GM04503 (cell line): ENCODE results near the gene TMEM150B.
A peak's percentile ranks its signal among the peaks of the same experiment; 100 is the strongest.

Source experiments
- DNase-seq: peaks from one replicate; pipeline ENCODE4 v3.0.0-alpha.2; 2012; ENCODE audit warnings: low read depth

The TMEM150B gene, protein sequence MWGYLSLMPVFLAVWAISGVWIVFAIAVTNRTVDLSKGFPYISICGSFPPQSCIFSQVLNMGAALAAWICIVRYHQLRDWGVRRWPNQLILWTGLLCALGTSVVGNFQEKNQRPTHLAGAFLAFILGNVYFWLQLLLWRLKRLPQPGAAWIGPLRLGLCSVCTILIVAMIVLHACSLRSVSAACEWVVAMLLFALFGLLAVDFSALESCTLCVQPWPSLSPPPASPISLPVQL

DNA sequence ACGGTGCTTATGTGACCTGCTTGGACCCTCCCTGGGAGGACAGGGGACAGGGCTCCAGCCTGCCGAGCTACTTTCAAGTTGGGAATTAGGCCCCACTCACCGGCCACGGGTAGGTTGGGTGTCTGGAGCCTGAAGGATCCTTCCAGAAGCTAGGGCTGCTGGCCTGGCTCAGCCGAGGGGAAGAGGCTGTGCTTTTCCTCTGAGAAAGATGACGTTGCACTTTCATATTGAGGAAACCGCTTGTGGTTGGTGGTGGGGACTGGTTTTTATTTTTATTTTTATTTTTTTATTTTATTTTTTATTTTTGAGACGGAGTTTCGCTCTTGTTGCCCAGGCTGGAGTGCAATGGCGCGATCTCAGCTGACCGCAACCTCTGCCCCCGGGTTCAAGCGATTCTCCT lies at the start of gene TMEM150B:
Gene TMEM150B (minus strand): TSS at position 170 of the 400 bp plus-strand sequence. CDS start 4,305 bp downstream, outside the sequence.
- no peak for DNase-seq

DNA sequence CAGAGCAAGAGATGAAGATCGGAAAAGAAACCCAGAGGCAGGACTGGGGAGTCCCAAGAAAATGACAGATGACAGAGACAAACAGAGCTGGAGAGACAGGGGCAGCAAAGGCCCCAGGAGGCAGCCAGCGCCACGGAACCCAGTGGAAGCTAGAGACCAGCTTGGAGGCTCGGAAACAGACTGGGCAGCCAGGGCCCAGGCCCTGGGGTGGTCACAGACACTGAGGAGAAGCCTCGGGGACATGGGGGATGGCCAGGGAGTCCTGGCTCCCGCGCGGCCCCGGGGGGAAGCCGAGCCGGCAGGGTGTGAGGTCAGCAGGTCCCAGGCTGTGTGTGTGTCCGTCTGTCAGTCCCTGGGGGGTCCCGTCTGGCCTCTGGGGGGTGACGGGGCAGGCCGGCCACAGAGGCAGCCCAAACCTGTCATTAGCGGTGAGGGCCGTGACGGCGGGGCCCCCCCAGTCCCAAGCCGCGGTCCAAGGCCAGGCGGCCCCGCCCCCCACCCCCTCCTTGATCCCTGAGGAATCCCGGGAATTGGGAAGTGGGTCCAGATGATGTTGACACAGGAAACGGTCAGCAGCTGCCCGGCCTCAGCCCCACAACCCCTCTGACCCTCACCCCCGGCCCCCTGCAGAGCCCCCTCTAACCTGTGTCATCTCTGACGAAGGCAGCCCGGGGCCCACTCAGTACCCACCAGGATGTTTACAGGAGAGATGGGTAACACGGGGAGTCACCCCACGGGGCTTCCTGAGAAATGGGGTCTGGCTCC lies 49.0 kb upstream of the TMEM150B start:
- DNase-seq, result no peak

DNA sequence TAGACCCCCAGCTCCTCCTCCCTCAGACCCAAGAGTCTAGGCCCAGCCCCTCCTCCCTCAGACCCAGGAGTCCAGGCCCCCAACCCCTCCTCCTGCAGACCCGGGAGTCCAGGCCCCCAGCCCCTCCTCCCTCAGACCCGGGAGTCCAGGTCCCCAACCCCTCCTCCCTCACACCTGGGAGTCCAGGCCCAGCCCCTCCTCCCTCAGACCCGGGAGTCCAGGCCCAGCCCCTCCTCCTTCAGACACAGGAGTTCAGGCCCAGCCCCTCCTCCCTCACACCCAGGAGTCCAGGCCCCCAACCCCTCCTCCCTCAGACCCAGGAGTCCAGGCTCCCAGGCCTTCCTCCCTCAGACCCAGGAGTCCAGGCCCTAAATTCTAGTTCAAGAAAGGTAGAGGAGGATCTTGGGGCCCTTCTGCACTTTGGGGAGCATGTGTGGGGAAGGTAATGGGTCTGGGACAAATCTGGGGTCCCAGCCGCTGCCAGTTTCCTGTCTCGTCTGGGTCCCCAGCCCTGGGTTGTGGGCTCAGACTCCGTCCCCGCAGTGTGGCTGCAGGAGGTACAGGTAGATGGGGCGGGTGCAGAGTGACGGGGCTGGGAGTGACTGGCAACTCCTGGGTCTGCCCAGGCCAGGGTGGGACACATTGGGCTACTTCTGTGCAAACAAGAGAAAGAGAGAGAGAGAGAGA lies 48.3 kb upstream of the TMEM150B start:
- no peak for DNase-seq

DNA sequence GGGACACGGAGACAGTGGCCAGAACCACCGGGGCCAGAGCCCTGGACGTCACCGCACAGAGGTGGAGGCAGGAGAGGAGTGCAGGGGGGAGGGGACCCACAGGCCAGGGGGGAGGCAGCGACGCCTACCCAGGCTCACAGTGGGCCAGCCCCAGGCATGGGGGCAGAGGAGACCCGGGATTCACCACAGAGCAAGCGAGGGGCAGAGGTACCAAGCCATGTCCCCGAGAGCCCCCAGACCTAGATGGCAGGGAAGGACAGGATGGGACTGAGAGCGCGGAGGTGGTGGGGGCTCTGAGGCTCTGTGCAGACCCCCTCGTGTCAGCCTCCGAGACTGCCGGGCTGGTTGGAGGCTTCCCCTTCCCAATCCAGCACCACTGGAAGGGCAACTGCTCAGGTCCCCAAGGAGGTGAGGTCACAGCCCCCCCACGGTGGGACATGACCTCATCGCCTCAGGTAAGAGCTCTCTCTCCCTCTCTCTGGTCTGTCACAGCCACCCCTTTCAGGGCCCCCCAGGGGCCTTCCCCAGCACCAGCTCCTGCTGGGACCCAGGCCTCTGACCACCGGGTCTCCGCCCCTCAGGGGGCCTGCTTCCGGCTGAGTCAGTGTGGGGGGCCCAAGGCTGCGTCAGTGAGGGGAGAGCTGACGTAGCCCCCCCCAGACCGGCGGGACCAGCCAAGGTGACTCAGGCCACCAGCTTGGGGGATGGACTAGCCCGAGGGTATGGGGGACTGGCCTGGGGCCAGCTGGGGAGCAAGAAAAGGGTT lies 47.4 kb upstream of the TMEM150B start:
- no peak for DNase-seq

DNA sequence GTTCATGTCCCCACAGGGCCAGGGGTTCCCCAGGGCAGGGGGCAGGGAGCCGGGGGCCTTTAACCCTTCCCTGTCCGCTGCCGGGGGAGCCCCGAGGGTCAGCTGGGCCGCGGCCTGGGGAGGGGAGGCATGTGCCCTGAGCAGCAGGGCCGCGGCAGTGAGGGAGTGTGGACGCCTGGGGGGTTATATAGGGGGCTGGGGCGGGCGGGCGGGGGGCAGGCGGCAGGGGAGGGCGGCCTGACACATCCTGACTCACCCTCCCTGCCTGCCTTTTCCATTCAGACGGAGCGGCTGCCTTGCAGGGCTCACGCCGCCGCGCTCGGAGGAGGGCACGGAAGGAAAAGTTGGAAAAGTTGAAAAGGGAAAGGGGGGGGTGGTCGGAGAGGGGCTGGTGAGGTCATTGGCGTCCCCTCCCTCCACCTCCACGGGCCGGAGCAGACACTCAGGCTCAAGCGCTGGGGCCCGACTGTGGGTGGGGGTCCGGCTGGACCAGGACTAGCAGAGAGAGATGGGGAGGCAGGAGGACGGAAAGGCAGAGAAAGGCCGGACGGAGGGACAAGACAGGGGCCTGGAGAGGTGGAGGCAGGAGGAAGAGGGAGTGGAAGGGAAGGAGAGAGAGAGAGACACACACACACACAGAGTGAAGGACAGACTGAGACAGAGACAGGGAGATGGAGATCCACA lies 45.3 kb upstream of the TMEM150B start, which contains the start of gene IL11:
Gene IL11 (minus strand): TSS at position 159 of the 684 bp plus-strand sequence. CDS start 153 bp downstream, at position 6.
- no peak for DNase-seq

DNA sequence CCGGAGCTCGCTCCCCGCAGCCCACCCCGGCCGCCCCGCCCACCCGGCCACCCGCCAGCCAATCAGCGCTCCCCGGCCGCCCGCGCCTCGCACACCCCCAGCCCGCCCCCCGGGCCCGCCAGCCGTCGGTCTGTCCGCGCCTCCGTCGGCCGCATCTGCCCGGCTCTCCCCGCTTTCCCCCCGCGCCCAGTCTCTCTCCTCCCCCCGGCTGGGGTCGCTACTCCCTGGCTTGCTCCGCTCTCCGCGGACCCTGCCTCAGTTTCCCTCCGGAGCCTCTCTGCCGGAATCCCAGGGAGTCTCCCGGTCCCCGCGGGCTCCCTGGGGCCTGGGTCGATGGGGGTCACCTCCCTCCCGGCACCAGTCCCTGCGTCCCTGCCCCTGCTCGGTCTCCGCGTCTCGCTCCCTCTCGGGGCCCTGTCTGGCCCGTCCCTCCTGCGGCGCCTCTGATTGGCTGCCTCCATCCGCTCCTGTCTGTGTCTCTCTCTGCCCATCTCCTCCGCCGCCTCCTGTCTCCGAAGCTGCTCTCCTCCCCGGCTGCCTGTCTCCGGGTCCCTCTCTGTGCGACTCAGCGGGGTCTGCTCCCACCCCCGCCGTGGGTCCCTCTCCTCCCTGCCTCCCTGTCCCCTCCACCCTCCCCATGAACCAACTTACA lies 44.6 kb upstream of the TMEM150B start:
- DNase-seq, result peak; percentile 41

DNA sequence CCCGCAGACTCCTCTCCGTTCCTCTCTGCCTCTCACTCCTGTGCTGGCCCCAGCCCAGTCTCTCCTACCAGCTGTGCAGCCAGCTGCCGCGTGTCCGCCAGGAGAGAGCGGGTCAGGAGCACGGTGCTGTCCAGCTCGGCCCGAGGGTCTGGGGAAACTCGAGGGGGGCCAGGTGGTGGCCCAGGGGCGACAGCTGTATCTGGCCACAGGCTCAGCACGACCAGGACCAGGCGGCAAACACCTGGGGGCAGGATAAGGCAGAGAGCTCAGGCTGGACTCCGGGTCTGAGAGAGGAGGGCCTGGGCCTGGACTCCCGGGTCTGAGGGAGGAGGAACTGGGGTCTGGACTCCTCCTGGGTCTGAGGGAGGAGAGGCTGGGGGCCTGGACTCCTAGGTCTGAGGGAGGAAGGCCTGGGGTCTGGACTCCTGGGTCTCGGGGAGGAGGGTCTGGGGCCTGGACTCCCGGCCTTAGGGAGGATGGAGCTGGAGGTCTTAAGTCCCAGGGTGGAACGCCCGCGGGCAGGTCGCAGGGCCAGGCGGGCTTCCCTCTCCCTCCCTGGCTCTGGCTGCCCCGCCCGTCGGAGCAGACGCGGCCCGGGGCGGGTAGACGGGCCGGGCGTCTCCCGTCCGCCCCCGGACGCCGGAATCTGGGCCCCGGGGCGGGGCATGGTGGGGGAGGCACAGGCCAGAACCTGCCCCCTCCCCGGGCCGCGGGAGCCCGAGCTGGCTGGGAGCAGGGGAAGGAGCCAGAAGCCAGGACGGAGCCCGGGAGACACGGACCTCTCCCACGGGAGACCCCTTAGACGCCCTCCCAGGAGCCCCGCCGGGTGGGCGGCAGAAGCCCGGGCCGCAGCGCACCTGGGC lies 43.8 kb upstream of the TMEM150B start:
- DNase-seq, result no peak

DNA sequence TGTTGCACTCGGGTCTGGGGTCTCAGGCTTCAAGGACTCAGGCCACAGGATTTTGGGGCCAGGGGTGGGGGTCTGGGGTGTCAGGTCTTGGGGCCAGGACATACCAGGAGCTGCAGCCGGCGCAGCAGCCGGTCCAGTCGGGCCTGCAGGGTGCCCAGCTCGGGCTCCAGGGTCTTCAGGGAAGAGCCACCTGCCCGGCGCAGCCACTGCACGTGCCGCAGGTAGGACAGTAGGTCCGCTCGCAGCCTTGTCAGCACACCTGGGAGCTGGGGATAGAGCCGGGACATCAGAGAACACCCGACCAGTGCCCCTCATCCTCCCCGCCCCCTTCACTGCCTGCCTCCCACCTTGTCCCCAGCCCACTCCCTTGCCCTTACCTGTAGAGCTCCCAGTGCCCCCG lies 43.0 kb upstream of the TMEM150B start:
- DNase-seq, result no peak

DNA sequence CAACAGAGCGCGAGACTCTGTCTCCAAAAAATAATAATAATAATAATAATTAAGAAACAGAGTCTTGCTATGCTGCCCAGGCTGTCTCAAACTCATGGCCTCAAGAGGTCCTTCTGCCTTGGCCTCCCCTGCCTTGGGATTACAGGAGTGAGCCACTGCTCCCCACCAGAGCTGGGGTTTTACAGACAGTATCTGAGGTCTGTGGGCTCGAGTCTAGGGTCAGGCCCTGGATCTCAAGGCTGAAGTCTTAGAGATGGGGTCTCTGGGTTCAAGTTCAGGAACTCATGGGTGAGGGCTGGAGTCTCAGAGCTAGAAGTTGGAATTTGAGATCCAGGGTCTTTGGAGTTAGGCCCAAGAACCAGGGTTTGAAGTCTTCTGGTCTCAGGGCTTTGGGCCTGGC lies 41.6 kb upstream of the TMEM150B start:
- DNase-seq, result no peak

DNA sequence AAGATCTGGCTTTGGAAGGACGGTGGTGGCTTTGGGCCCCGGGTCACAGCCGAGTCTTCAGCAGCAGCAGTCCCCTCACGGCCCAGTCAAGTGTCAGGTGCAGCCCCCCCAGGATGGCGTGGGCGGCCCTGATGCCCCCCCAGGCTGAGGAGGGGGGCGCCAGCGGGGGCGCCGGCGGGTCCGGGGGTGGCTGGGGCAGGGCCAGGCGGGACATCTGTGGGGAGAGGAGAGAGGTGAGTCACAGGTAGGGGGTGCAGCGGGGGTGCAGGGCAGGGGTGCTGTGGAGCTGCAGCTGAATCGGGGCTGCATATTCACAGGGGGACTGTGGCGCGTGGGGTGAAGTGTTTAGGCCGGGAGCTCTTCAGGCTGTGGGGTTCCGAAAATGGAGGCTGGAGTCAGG lies 40.8 kb upstream of the TMEM150B start:
- DNase-seq, result no peak

DNA sequence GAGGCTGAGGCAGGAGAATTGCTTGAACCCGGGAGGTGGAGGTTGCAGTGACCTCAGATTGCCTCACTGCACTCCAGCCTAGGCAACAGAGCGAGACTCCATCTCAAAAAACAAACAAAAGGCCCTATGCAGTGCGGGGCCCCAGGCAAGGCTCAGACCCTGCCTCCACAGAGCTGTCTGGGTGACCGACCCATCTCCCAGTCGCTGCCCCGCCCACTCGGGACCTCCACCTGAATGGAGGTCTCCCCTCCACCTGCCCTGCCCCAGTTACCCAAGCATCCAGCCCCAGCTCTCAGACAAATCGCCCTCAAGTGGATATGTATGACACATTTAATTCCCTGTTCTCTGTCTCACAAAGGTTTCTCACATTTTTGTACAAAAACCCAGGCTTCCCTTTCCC lies 40.1 kb upstream of the TMEM150B start:
- DNase-seq, result no peak

DNA sequence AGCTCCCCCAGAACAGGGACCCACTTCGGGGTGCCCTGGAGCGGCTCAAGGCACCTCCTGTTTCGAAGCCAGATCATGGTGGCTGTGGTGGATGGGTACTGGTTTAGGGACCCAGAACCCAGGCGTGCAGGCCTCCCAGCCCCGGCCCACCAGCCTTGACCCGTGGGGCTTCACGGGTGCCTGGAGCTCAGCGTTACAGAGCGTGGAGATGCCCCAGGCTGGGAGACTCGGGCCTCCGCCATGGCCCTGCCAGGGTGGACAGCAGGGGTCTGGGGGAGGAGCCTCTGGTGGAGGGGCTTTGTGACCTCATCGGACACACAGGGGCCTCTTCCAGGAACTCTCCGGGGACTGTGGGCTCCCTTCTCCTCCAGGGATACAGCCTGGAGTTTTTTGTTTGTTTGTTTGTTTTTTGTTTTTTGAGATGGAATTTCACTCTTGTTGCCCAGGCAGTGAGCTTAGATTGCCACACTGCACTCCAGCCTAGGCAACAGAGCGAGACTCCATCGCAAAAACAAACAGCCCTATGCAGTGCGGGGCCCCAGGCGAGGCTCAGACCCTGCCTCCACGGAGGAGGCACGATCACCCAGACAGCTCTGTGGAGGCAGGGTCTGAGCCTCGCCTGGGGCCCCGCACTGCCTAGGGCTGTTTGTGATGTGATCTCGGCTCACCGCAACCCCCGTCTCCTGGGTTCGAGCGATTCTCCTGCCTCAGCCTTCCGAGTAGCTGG lies 38.0 kb upstream of the TMEM150B start, which contains the start of gene GARIN5B:
Gene GARIN5B (minus strand): TSS at position 271 of the 727 bp plus-strand sequence. CDS start 194 bp downstream, at position 77.
- DNase-seq, result no peak

DNA sequence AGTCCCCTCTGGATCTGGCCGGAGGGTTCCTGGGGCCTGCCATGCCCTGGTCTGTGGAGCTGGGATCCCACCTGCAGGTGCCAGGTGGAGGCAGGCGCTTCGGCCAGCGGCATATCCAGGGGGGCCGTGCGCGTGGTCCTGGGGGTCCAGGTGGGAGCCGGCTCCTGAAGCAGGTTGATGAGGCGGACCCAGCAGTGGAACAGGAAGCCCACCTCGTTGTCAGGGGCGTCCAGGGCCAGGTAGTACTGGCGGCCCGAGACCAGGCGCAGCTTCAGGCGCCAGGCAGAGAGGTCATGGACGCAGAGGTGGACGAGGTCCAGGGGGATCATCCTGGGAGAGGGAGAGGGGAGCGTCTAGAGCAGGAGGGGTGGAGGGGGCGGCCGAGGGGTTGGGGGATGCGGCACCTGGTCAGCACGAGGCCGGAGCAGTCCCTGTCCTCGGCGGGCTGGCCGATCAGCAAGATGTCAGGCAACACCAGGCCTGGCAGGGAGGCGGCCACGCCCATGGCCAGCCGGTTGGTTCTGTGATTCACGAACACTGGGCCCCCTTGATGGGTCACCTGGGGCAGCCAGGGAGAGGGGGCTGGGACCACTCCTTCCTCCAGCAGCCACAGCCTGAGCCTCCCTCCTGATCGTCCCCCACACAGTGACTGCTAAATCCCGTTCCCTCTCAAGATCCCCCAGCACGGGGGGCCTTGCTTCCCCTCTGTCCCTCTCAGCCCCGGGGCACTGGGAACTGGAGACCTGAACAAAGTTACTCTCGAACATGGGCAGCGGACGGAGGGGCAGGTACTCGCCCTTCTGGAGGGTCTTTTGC lies 37.2 kb upstream of the TMEM150B start:
- DNase-seq, result no peak

DNA sequence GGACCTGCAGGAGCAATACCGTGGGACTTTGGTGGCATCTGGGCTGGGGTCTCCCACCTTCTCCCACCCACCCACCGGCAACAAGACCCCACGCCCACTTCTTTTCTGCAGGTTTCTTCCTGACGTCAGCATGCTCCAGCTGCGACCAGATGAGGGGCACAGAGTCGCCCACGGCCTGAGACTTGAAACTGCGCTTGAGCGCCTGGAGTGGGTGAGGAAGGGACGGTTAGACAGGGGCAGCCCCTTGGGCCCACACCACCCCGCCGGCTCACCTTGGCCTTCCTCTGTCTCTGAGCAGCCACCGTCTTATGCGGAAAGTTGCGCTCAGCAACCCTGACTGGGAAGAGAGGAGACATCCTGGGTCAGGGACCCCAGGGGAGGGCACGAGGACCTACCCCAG lies 35.8 kb upstream of the TMEM150B start:
- DNase-seq, result no peak

DNA sequence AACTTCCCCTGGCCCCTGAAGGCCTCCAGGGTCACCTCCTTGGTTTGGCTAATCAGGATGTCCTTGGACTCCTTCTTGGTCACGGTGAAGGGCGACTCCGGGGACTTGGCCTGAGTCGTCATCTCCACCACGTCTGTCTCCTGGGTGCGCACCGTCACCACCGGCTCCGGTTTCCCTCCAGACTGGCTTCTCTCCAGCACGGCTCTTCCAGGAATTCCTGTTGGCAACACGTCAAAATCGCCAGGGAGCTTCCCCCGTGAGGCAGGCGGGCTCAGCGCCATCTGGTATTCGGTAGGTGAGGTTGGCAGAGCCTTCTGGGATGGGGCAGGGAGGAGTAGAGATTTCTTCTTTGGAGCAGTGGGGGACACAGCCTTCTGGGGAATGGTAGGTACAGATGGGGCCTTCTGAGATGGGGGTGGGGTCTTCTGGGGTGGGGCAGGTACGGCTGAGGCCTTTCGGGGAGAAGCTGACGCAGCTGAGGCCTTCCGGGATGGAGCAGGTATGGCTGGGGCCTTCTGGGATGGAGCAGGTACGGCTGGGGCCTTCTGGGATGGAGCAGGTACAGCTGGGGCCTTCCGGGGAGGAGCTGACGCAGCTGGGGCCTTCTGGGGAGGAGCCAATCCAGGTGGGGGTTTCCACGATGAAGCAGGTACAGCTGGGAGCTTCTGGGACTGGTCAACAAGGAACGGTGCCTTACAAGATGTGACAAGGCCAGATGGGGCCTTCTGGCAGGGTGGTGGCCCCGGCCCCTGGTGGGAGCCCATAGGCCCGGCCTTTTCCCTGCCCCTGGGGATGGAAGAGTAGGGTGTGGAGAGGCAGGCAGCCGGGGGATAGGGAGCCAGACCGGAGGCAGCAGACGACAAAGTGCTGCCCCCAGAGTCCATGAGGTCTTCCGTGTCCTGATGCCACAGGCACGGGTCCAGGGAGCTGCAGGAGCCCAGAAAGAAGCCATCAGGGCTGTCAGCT lies 34.1 kb upstream of the TMEM150B start:
- DNase-seq, result no peak

DNA sequence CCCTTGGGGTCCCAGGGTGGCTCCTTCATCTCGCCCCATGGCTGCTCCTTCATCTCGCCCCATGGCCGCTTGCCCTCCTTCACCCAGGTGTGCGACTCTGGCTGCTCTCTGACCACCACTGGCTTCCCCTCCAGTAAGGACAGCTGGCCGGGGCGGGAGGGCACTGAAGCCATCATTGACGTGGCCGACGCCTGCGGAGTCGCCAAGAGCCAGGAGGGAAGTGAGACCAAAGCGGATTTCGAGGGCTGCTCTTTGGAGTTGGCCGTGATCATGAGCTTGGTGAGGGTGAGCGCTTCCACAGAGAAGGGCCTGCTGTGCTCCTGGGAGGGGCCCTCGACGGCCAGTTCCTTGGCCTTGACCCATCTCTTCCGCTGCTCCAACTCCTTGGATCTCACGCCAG lies 33.4 kb upstream of the TMEM150B start:
- no peak for DNase-seq

DNA sequence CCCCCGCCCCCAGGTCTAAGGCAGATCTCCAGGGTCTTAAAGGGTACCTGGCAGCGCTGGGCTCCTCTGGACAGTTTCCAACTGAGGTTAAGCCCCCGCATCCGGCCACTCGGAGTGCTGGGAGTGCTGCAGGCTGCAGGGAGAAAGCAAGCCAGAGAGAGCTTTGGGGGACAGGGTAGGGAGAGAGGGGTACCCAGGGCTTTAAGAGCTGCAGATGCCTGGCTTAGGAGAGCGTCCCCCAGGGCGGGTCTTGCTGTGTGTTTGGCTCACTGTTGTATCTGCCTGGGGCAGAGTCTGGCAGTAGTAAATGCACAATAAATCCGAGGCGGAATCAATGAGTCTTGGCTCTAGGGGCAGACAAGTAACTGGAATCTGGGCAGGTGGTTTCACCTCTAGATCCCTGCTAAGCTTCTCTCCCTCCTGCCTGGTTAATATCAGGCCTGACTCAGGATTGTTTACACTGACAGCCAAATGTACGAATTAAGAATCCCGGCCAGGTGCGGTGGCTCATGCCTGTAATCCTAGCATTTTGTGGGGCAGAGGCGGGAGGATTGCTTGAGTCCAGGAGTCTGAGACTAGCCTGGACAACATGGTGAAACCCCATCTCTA lies 30.2 kb upstream of the TMEM150B start:
- no peak for DNase-seq
